ENCODE data around the gene NPBWR2.

Gene NPBWR2

GRCh38 chr20:64106981-64107735 lies at the start of gene NPBWR2:
Gene NPBWR2, minus strand, starts transcription at chr20:64107565. Its CDS starts 734 bp downstream, at chr20:64106831.
- no peak for DNase-seq (ENCODE audit: low read depth in 2 of 2)

GRCh38 chr20:64156136-64156885 lies 48.9 kb upstream of the NPBWR2 start:
- no peak for DNase-seq (ENCODE audit: low read depth in 2 of 2)

- no peak for DNase-seq (ENCODE audit: low read depth in 2 of 2)
Measured at GRCh38 chr20:64155258-64156135, 48.1 kb upstream of the NPBWR2 start.

GRCh38 chr20:64154590-64155257 lies 47.4 kb upstream of the NPBWR2 start:
- no peak for DNase-seq (ENCODE audit: low read depth in 2 of 2)

GRCh38 chr20:64153861-64154589 lies 46.7 kb upstream of the NPBWR2 start:
- no peak for DNase-seq (ENCODE audit: low read depth in 2 of 2)

GRCh38 chr20:64153410-64153809 lies 46.0 kb upstream of the NPBWR2 start:
- DNase-seq (ENCODE audit: low read depth in 2 of 2), result no peak

GRCh38 chr20:64152906-64153305 lies 45.5 kb upstream of the NPBWR2 start:
- DNase-seq (ENCODE audit: low read depth in 2 of 2), result no peak

GRCh38 chr20:64151633-64152530 lies 44.5 kb upstream of the NPBWR2 start:
- no peak for DNase-seq (ENCODE audit: low read depth in 2 of 2)

GRCh38 chr20:64150756-64151632 lies 43.6 kb upstream of the NPBWR2 start:
- no peak for DNase-seq (ENCODE audit: low read depth in 2 of 2)

GRCh38 chr20:64149809-64150560 lies 42.6 kb upstream of the NPBWR2 start:
- DNase-seq (ENCODE audit: low read depth in 2 of 2), result no peak

- no peak for DNase-seq (ENCODE audit: low read depth in 2 of 2)
Measured at GRCh38 chr20:64149141-64149540, 41.8 kb upstream of the NPBWR2 start.

GRCh38 chr20:64148581-64148980 lies 41.2 kb upstream of the NPBWR2 start:
- DNase-seq (ENCODE audit: low read depth in 2 of 2), result no peak

GRCh38 chr20:64146936-64147477 lies 39.6 kb upstream of the NPBWR2 start:
- no peak for DNase-seq (ENCODE audit: low read depth in 2 of 2)

- DNase-seq (ENCODE audit: low read depth in 2 of 2), result no peak
Measured at GRCh38 chr20:64146301-64146935, 39.1 kb upstream of the NPBWR2 start.

- no peak for DNase-seq (ENCODE audit: low read depth in 2 of 2)
Measured at GRCh38 chr20:64145458-64146300, 38.3 kb upstream of the NPBWR2 start.

GRCh38 chr20:64144144-64144912 lies 37.0 kb upstream of the NPBWR2 start:
- DNase-seq (ENCODE audit: low read depth in 2 of 2), result no peak

All from fibroblast of skin of left quadriceps (primary cell).